T-helper 17 cell (primary cell): Measurements from ENCODE around the gene NOL3. TPM values are rescaled to one million over a fixed set of nuclear protein-coding genes. Genes with fewer than 3 reads are reported as not detected.
A peak's percentile ranks its signal among the peaks of the same experiment; 100 is the strongest.

Source experiments
- ATAC-seq: fragments of 150-1000 bp; cut with Tn5 transposase; 2 replicates; pipeline ENCODE4 v1.10.0; 2021; ENCODE audit warnings: mild to moderate bottlenecking, moderate library complexity
- DNase-seq, 3 donors: peaks; one replicate each; pipeline versions ENCODE4 v3.0.0 to v3.0.0-alpha.2; 2020 to 2021
- H3K9me3 ChIP-seq: one replicate; pipeline ENCODE4 v1.7.0; 2013; ENCODE audit warnings: low read length, mild to moderate bottlenecking; ENCODE audit not compliant: control insufficient read depth, poor library complexity, severe bottlenecking
- H3K27ac Mint-ChIP-seq: one replicate; pipeline ENCODE4 v1.8.0; 2022; ENCODE audit warnings: mild to moderate bottlenecking, moderate library complexity, mixed read lengths
- H3K27me3 Mint-ChIP-seq: one replicate; pipeline ENCODE4 v1.8.0; 2022; ENCODE audit warnings: mixed read lengths
- H3K36me3 Mint-ChIP-seq: one replicate; pipeline ENCODE4 v1.8.0; 2022; ENCODE audit warnings: low read depth, mixed read lengths
- H3K4me1 Mint-ChIP-seq: one replicate; pipeline ENCODE4 v1.8.0; 2022; ENCODE audit warnings: mild to moderate bottlenecking, mixed read lengths
- H3K4me3 Mint-ChIP-seq: one replicate; pipeline ENCODE4 v1.8.0; 2022; ENCODE audit warnings: mild to moderate bottlenecking, moderate library complexity, mixed read lengths
- total RNA-seq, 4 donors: library from RNA in 2 of 4; stranded (reverse) in 2 of 4; gene quantifications; one replicate each; pipeline ENCODE4 v1.2.3 and lab custom pipeline; 2022 to 2026

Gene NOL3
- total RNA-seq, 2 donors from 2014 or later = 4.3 to 5.5 TPM

DNA sequence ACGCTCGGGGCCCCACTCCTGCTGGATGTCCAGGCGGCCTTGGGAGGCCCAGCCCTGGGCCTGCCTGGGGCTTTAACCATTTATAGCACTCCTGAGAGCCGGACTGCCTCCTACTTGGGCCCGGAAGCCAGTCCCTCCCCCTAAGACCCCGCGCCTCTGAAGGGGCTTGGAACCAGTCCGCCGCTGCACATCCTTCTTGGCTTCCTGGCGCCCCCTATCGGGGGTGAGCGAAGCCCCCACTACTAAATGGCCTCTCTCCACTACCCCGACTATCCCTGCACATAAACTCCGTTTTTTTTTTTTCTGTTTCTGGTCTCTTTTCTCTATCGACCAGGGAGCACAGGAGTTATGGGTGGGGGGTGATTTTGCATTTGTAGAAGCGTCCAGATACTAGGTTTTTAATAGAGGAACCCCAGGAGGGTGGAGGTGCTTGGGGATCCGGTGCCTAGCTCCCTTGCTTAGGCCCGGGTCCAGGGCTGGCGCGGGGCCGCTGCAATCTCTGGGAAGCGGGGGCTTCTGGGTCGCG is 633 bp upstream of the NOL3 start:
- H3K9me3 ChIP-seq = no peaks in the 10 kb centered on the region
- peaks cover 30% of the 10 kb centered on the region for H3K27me3 Mint-ChIP-seq
- ATAC-seq (no peak), DNase-seq (no peak)
- peak overlapping the region; percentile 89 for H3K4me3 Mint-ChIP-seq
- peaks cover 38% of the 10 kb centered on the region for H3K4me1 Mint-ChIP-seq
- H3K36me3 Mint-ChIP-seq = peaks cover 2% of the 10 kb centered on the region
- no peak overlapping the region for H3K27ac Mint-ChIP-seq

DNA sequence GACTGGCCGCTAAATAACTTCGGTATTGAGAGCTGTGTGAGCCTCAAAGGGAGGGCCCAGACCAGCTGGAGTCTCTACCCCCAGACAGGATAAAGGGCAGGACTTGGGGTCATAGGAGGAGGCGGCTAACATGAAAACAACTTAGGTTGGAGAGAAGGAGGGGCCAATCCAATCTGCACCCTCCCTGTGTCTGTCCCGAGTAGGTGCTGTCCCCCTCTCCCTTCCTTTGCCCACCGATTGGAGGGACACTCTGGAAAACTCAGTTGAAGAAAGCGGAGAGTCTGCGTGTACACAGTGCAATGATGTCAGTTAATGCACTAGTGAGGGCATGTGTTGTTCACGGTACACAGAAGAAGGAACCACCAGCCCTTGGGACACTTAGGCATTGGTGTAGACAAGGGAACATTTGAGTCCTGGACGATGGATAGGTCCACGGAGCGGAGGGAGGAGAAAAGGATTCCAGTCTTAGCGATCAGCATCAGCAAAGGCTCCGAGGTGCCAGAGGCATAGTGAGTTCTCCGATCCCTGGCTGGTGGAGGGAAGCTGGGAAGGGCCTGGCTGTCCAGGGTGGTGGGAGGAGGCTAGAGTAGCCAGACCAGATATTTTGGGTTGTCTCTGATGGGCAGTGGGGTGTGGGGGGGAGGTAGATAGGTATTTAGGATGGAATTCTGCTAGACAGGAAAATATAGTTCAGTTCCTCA is 761 bp downstream of the NOL3 start:
- Mint-ChIP-seq H3K4me3 (peak overlapping the region; percentile 89), H3K27ac (peak overlapping the region; percentile 41), H3K36me3 (peaks cover 2% of the 10 kb centered on the region), H3K4me1 (peaks cover 30% of the 10 kb centered on the region), H3K27me3 (peaks cover 23% of the 10 kb centered on the region)
- no peak for ATAC-seq
- H3K9me3 ChIP-seq = no peaks in the 10 kb centered on the region
- no peak for DNase-seq

DNA sequence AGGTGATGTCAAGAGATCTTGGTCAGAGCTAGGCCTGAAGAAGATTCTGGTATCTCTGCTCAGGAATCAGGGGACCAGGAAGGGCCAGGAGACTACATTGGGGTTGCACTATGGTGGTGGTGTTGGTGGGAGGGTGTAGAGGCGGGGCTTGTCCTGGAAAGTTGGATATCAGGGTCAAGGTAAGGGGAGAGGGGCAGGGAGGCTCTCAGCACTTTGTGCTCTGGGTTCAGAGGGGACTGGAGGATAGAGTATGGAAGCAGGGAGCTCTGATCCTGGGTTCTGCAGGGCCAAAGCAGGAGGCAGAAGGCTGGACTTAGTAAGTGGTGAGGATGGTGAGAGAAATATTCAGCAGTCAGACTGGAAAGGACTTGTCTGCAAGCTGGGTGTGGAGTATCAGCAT is 3.0 kb downstream of the NOL3 start:
- Mint-ChIP-seq H3K4me1 (peaks cover 38% of the 10 kb centered on the region), H3K36me3 (peaks cover under 1% of the 10 kb centered on the region), H3K27me3 (peaks cover 22% of the 10 kb centered on the region), H3K4me3 (peak overlapping the region; percentile 95), H3K27ac (peak overlapping the region; percentile 80)
- no peaks in the 10 kb centered on the region for H3K9me3 ChIP-seq
- DNase-seq (no peak), ATAC-seq (no peak)

DNA sequence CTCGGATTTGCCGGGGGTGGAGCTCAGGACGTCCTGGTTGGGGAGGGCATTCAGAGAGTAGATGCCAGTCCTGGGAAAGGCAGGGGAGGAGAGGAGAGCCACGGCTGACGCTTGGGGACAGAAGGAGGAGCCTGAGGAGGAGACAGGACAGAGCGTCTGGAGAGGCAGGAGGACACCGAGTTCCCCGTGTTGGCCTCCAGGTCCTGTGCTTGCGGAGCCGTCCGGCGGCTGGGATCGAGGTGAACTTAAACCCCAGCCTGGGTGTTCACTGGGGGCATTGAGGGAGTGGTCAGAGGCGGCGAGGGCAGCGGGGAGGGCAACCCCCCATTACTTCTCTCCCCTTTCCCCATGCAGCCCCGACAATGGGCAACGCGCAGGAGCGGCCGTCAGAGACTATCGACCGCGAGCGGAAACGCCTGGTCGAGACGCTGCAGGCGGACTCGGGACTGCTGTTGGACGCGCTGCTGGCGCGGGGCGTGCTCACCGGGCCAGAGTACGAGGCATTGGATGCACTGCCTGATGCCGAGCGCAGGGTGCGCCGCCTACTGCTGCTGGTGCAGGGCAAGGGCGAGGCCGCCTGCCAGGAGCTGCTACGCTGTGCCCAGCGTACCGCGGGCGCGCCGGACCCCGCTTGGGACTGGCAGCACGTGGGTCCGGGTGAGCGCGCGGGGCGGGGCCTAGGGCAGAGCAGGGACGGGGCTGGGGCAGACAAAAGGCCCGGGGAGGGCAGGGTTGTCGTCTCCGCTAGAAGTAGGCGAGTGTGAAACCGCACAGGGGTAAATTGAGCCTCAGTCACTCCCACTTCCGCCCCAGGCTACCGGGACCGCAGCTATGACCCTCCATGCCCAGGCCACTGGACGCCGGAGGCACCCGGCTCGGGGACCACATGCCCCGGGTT is 3.7 kb downstream of the NOL3 start:
- DNase-seq (peak; percentile 45 to 56 (median 53)), ATAC-seq (peak; percentile 81)
- H3K27ac Mint-ChIP-seq = peak overlapping the region; percentile 80
- peaks cover 25% of the 10 kb centered on the region for H3K27me3 Mint-ChIP-seq
- H3K36me3 Mint-ChIP-seq = no peaks in the 10 kb centered on the region
- H3K4me1 Mint-ChIP-seq = peaks cover 44% of the 10 kb centered on the region
- peak overlapping the region; percentile 95 for H3K4me3 Mint-ChIP-seq
- no peaks in the 10 kb centered on the region for H3K9me3 ChIP-seq

DNA sequence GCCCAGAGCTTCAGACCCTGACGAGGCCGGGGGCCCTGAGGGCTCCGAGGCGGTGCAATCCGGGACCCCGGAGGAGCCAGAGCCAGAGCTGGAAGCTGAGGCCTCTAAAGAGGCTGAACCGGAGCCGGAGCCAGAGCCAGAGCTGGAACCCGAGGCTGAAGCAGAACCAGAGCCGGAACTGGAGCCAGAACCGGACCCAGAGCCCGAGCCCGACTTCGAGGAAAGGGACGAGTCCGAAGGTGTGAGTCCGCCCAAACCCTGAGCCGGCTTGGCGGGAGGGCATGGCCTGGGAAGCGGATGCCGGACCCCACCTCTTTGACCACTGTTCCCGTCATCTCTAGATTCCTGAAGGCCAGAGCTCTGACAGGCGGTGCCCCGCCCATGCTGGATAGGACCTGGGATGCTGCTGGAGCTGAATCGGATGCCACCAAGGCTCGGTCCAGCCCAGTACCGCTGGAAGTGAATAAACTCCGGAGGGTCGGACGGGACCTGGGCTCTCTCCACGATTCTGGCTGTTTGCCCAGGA is 4.4 kb downstream of the NOL3 start:
- peaks cover 26% of the 10 kb centered on the region for H3K27me3 Mint-ChIP-seq
- DNase-seq (no peak), ATAC-seq (no peak)
- H3K36me3 Mint-ChIP-seq = no peaks in the 10 kb centered on the region
- peak overlapping the region; percentile 95 for H3K4me3 Mint-ChIP-seq
- H3K27ac Mint-ChIP-seq = no peak overlapping the region
- H3K9me3 ChIP-seq = no peaks in the 10 kb centered on the region
- peaks cover 42% of the 10 kb centered on the region for H3K4me1 Mint-ChIP-seq

DNA sequence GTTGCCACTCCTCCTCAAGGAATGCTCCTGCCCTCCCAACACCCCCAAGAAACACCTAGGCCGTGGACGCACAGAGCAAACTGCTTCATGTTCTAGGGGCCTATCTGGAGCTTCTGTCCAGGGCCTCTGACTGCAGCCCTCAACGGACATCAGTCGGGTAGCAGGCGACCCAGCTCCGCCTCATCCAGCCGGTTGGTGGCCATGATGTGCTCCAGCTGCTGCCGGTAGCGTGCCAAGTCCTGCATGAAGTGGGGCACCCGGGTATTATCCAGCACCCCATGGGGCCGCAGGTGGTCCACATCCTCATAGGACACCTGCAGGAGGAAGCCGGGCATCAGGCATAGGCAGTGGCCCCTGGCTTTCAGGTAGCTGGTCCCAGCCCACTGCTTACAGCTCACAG is 6.3 kb downstream of the NOL3 start:
- no peaks in the 10 kb centered on the region for H3K9me3 ChIP-seq
- Mint-ChIP-seq H3K27ac (no peak overlapping the region), H3K4me3 (peak overlapping the region; percentile 81), H3K36me3 (no peaks in the 10 kb centered on the region), H3K4me1 (peaks cover 30% of the 10 kb centered on the region), H3K27me3 (peaks cover 18% of the 10 kb centered on the region)
- DNase-seq (no peak), ATAC-seq (no peak)

DNA sequence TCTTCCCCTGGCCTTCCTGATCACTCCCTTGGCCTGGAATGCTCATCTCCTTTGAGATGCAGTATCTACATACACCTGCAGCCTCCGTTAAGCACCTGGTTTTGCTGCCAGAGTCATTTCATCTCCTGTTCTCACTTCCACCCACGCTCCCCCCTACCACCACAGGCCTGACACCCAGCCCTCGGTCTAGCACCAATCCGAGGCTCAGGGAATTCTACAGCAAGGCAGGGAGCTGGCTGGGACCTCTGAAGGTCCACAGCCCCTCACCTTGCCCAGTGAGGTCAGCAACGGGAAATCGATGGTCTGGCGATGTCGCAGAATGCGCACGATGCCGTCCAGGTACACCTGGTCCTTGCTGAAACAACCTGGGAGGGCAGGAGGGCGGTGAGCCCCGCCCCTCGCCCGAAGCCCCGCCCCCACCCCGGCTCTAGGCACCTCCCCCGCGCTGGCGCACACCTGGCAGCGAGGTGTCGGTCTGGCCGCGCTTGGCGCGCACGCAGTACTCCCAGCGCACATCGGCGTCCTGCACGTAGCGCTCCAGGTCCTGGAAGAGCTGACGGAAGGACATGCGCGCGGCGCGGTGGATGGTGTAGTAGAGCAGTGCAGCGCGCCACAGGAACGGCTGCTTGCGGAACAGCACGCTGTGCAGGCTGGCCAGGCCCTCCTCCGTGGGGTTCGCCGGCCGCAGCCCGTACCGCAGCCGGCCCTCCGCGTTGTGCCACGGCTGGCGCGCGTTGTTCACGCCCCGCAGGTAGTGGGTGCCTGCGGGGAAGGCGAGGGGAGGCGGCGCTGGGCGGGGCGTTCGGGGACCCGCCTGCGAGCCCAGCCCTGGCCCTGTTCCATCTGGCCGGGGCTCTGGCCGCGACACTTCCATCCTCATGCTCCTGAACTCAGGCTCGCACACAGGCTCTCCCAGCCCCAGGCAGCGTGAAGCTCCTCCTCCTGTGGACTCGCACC is 7.7 kb downstream of the NOL3 start:
- H3K27me3 Mint-ChIP-seq = peaks cover 16% of the 10 kb centered on the region
- H3K9me3 ChIP-seq = no peaks in the 10 kb centered on the region
- ATAC-seq (peak; percentile 72), DNase-seq (peak; percentile 41 to 64 (median 51))
- no peak overlapping the region for H3K27ac Mint-ChIP-seq
- H3K4me3 Mint-ChIP-seq = peak overlapping the region; percentile 81
- peaks cover 26% of the 10 kb centered on the region for H3K4me1 Mint-ChIP-seq
- no peaks in the 10 kb centered on the region for H3K36me3 Mint-ChIP-seq

DNA sequence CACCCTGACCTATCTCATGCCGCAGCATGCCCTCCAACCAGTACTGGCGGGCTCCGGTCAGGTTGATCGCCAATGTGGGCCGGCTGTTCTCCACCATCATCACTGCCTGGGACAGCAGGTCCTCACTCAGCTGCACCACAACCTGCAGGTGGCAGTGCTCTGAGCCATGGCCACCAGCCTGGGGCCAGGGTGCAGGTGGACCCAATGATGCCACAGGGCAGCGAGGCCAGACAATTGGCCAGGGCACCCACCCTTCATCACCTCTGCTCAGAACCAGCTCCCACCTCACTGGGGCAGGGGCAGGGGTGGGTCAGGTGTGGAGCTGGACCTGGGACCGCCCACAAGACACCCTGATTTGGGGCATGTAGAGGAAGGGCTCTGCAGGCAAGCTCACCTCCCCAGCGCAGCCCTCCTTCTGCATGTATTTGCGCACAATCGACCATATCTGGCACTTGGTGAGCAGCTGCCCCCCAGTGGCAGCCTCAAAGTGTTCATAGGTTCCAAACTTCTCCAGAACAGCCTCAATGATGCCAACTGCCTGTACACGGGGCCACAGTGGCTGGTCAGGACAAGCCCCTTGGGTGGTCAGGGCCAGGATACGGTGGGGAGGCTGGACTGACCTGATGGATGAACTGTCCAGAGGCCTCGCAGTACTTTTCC is 9.2 kb downstream of the NOL3 start:
- peaks cover 14% of the 10 kb centered on the region for H3K4me1 Mint-ChIP-seq
- H3K4me3 Mint-ChIP-seq = no peak overlapping the region
- ATAC-seq = no peak
- H3K9me3 ChIP-seq = no peaks in the 10 kb centered on the region
- H3K27me3 Mint-ChIP-seq = peaks cover 16% of the 10 kb centered on the region
- no peak for DNase-seq
- H3K27ac Mint-ChIP-seq = no peak overlapping the region
- H3K36me3 Mint-ChIP-seq = no peaks in the 10 kb centered on the region

DNA sequence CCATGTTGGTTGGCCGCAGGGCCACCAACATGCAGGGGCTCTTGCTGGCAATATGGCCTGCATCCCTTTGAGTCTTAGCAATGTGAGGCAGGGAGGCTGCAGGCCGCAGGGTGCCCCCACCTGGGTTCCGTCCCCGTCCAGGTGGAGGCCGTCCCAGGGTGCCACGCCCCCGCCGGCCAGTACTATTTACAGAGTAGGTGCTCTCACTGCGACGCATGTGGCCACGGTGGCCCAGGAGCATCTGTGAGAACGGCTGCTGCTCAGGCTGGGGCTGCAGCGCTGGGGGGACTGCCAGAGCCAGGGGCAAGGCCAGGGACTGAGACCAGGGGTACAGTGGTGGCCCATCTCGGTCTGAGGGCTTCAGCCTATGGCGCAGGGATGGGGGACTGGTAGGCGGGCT is 9.8 kb downstream of the NOL3 start:
- DNase-seq = no peak

DNA sequence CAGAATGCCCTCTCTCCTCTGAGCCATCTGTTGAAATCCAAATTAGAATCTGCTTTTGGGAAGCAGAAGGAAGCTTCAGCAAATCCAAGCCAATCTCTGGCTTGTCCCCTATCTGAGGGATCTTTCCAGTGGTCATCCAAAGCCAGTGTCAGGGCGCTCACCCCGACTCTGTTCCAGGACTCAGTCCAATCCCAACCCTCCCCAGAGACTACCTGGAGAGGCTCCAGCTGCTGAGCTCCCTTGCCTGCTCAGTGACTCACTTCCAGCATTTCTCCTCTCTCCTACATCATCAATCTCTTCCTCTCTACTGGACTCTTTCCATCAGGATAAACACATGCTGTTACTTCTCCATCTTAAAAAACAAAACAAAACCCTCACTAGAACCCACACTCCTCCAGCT is 11.0 kb downstream of the NOL3 start:
- Mint-ChIP-seq H3K27ac (no peak overlapping the region), H3K36me3 (no peaks in the 10 kb centered on the region), H3K4me1 (peaks cover 23% of the 10 kb centered on the region), H3K27me3 (peaks cover 22% of the 10 kb centered on the region), H3K4me3 (no peak overlapping the region)
- H3K9me3 ChIP-seq = no peaks in the 10 kb centered on the region
- no peak for ATAC-seq
- DNase-seq = no peak

More for the DNA sequence above, 9.8 kb downstream of the NOL3 start:
- Mint-ChIP-seq H3K36me3 (no peaks in the 10 kb centered on the region), H3K27ac (no peak overlapping the region), H3K27me3 (peaks cover 16% of the 10 kb centered on the region), H3K4me3 (no peak overlapping the region), H3K4me1 (peaks cover 17% of the 10 kb centered on the region)
- no peaks in the 10 kb centered on the region for H3K9me3 ChIP-seq
- no peak for ATAC-seq

DNA sequence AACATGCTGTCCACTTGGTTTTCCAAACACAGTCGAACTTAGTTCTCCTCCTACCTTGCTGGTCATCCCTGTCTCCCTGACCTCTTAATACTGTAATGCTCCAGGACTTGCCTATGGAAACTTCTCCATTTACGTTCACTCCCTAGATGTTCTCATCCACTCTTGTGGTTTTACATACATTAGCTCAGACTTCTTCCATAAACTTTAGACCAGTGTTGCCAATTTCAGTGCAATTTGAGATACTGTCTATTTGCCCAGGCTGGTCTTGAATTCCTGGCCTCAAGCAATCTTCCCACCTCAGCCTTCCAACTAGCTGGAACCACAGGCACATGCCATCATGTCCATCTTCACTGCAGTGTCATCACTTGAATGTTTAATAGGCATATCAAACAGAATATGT is 11.9 kb downstream of the NOL3 start:
- ATAC-seq = no peak
- no peak for DNase-seq
- Mint-ChIP-seq H3K4me3 (no peak overlapping the region), H3K4me1 (peaks cover 20% of the 10 kb centered on the region), H3K27ac (no peak overlapping the region), H3K36me3 (no peaks in the 10 kb centered on the region), H3K27me3 (peaks cover 16% of the 10 kb centered on the region)
- no peaks in the 10 kb centered on the region for H3K9me3 ChIP-seq

DNA sequence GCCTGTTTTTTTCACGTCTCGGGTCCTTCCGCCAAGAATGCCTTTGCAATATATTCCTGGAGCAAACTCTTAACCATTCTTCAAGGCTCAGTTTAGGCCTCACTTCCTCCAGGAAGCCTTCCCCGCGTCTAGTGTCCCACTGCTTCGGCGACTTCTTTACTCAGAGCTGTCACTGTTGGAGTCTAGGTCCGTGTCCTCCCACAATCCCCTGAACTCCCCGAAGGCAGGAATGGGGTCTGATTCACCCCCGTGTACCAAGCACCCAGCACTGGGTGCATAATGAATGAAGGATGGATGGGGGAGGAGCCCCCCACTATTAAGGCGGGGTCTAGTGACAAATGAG is 12.9 kb downstream of the NOL3 start:
- ATAC-seq = no peak
- no peak overlapping the region for H3K4me3 Mint-ChIP-seq
- H3K9me3 ChIP-seq = no peaks in the 10 kb centered on the region
- H3K36me3 Mint-ChIP-seq = no peaks in the 10 kb centered on the region
- H3K27ac Mint-ChIP-seq = no peak overlapping the region
- no peak for DNase-seq
- H3K4me1 Mint-ChIP-seq = peaks cover 15% of the 10 kb centered on the region
- peaks cover 11% of the 10 kb centered on the region for H3K27me3 Mint-ChIP-seq
